Panc1 (cell line): ENCODE measurements around the gene EIPR1. TPM values are rescaled to one million over a fixed set of nuclear protein-coding genes. Genes with fewer than 3 reads are reported as not detected.

ENCODE experiments used
- ATAC-seq: fragments of 200-7000 bp; cut with Tn5 transposase; 2 replicates; pipeline ENCODE4 v1.9.1; 2020; ENCODE audit warnings: mild to moderate bottlenecking, moderate library complexity
- BruUV-seq: library from RNA; stranded (reverse); fragments of 400-500 nt; replicated peaks from 2 replicates; lab custom pipeline; 2021; lab: Mats Ljungman, UMichigan
- CTCF ChIA-PET: fragments of 300-600 bp; sonication (Branson Sonifier 250); formaldehyde crosslinking; loops from one replicate; lab custom pipeline; 2022; ENCODE audit warnings: antibody characterized with exemption; lab: Charles Lee
- POLR2A ChIA-PET: fragments of 300-600 bp; sonication (Branson Sonifier 250); formaldehyde crosslinking; loops from one replicate; lab custom pipeline; 2022; ENCODE audit warnings: antibody characterized with exemption; lab: Charles Lee
- DNase-seq: peaks from one replicate; pipeline ENCODE4 v3.0.0-alpha.2; 2010; ENCODE audit warnings: low read depth, low spot score
- H3K27ac ChIP-seq: 2 replicates; pipeline ENCODE4 v1.5.1; 2011; ENCODE audit warnings: mild to moderate bottlenecking, low read length, inconsistent platforms
- H3K27me3 ChIP-seq: fragments of 200-500 bp; sonication (Bioruptor generic); 2 replicates; pipeline ENCODE4 v1.6.0; 2014; ENCODE audit warnings: low read length, inconsistent platforms; ENCODE audit not compliant: control insufficient read depth, insufficient read depth
- H3K36me3 ChIP-seq: fragments of 200-500 bp; sonication (Bioruptor generic); 2 replicates; pipeline ENCODE4 v1.5.1; 2014; ENCODE audit warnings: inconsistent platforms, mild to moderate bottlenecking, low read length, moderate library complexity; ENCODE audit not compliant: control insufficient read depth, insufficient read depth
- H3K4me1 ChIP-seq: 2 replicates; pipeline ENCODE4 v1.5.1; 2011; ENCODE audit warnings: inconsistent platforms, mild to moderate bottlenecking, low read length, moderate library complexity; ENCODE audit not compliant: control insufficient read depth, insufficient read depth
- H3K4me3 ChIP-seq, 2 experiments: 2 replicates each; pipeline ENCODE4 v1.5.1; 2011 to 2012; ENCODE audit warnings: low read depth in 2 of 2, low read length in 2 of 2, mild to moderate bottlenecking in 2 of 2, inconsistent platforms in 1 of 2, moderate library complexity in 1 of 2
- H3K9me3 ChIP-seq: fragments of 200-500 bp; sonication (Bioruptor generic); 2 replicates; pipeline ENCODE4 v1.5.1; 2014; ENCODE audit warnings: low read depth, mild to moderate bottlenecking, inconsistent platforms, low read length, moderate library complexity; ENCODE audit not compliant: control insufficient read depth, insufficient read depth
- POLR2AphosphoS5 ChIP-seq: IDR thresholded peaks from 2 replicates; pipeline ENCODE4 v1.6.1; 2012; ENCODE audit warnings: mild to moderate bottlenecking, low read depth, low read length, moderate library complexity
- SIN3A ChIP-seq: IDR thresholded peaks from 2 replicates; pipeline ENCODE4 v1.6.1; 2012; ENCODE audit warnings: low read depth, mild to moderate bottlenecking, low read length, moderate library complexity, borderline replicate concordance; ENCODE audit not compliant: insufficient read depth
- TCF7L2 ChIP-seq: IDR thresholded peaks from 2 replicates; pipeline ENCODE4 v1.6.1; 2011; ENCODE audit warnings: mild to moderate bottlenecking, low read depth, low read length, inconsistent platforms
- in situ Hi-C: cut with HindIII; loops from 2 replicates; pipeline ENCODE4 v1.10.0; 2016; ENCODE audit warnings: low sequenced_read_pairs, low pct_unique_long_range_greater_than_20kb
- intact Hi-C: fragments of 100-400 bp; cut with micrococcal nuclease; formaldehyde crosslinking; loops from one replicate; pipeline ENCODE4 v1.10.0; 2022; ENCODE audit not compliant: unreplicated experiment
- total RNA-seq: library from RNA; stranded (reverse); gene quantifications from one replicate; pipeline ENCODE4 v1.2.1, GENCODE V29; 2021; ENCODE audit not compliant: unreplicated experiment
- TF ChIP-seq, protein P1 (sequence below), 2 experiments: IDR thresholded peaks; 2 replicates each; pipeline ENCODE4 v1.6.1; 2011 to 2012; ENCODE audit warnings: low read depth in 2 of 2, control low read depth in 1 of 2, low read length in 1 of 2, mild to moderate bottlenecking in 1 of 2, moderate library complexity in 1 of 2; ENCODE audit not compliant: insufficient read depth in 1 of 2
- TF ChIP-seq, protein P2 (sequence below): fragments of 450-650 bp; IDR thresholded peaks from 2 replicates; pipeline ENCODE4 v1.5.1; 2017; ENCODE audit warnings: mild to moderate bottlenecking

EIPR1 gene
- total RNA-seq, 1 experiment from 2014 or later = 26.7 TPM

DNA sequence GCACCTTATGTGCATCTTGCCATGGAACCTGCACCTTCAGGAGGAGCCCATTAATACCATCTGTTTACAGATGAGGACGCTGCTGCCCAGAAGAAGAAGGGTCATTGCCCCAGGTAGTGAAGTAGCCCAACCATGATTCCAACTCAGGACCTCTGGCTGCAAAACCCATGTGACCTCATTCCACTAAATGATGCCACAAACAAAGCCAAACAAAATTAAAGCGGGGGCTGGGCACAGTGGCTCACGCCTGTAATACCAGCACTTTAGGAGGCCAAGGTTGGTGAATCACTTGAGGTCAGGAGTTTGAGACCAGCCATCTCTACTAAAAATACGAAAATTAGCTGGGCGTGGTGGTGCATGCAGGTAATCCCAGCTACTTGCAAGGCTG is 202.1 kb downstream of the EIPR1 start:
- Histone ChIP-seq H3K27me3 (no peaks in the 10 kb centered on the region), H3K27ac (no peak overlapping the region), H3K4me1 (no peaks in the 10 kb centered on the region), H3K4me3 (no peak overlapping the region), H3K9me3 (no peaks in the 10 kb centered on the region), H3K36me3 (no peaks in the 10 kb centered on the region)
- TF ChIP-seq, protein P1, sequence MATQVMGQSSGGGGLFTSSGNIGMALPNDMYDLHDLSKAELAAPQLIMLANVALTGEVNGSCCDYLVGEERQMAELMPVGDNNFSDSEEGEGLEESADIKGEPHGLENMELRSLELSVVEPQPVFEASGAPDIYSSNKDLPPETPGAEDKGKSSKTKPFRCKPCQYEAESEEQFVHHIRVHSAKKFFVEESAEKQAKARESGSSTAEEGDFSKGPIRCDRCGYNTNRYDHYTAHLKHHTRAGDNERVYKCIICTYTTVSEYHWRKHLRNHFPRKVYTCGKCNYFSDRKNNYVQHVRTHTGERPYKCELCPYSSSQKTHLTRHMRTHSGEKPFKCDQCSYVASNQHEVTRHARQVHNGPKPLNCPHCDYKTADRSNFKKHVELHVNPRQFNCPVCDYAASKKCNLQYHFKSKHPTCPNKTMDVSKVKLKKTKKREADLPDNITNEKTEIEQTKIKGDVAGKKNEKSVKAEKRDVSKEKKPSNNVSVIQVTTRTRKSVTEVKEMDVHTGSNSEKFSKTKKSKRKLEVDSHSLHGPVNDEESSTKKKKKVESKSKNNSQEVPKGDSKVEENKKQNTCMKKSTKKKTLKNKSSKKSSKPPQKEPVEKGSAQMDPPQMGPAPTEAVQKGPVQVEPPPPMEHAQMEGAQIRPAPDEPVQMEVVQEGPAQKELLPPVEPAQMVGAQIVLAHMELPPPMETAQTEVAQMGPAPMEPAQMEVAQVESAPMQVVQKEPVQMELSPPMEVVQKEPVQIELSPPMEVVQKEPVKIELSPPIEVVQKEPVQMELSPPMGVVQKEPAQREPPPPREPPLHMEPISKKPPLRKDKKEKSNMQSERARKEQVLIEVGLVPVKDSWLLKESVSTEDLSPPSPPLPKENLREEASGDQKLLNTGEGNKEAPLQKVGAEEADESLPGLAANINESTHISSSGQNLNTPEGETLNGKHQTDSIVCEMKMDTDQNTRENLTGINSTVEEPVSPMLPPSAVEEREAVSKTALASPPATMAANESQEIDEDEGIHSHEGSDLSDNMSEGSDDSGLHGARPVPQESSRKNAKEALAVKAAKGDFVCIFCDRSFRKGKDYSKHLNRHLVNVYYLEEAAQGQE (IDR thresholded peaks at IDR 0.05; ENCODE audit: insufficient read depth in 1 of 2, low read depth in 2 of 2, low read length in 1 of 2) = no peak
- no peak for TF ChIP-seq TCF7L2
- TF ChIP-seq SIN3A = no peak
- TF ChIP-seq, protein P2, sequence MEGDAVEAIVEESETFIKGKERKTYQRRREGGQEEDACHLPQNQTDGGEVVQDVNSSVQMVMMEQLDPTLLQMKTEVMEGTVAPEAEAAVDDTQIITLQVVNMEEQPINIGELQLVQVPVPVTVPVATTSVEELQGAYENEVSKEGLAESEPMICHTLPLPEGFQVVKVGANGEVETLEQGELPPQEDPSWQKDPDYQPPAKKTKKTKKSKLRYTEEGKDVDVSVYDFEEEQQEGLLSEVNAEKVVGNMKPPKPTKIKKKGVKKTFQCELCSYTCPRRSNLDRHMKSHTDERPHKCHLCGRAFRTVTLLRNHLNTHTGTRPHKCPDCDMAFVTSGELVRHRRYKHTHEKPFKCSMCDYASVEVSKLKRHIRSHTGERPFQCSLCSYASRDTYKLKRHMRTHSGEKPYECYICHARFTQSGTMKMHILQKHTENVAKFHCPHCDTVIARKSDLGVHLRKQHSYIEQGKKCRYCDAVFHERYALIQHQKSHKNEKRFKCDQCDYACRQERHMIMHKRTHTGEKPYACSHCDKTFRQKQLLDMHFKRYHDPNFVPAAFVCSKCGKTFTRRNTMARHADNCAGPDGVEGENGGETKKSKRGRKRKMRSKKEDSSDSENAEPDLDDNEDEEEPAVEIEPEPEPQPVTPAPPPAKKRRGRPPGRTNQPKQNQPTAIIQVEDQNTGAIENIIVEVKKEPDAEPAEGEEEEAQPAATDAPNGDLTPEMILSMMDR = no peak
- TF ChIP-seq POLR2AphosphoS5 = no peak
- DNase-seq (no peak), ATAC-seq (no peak)
- in situ Hi-C loops (no loop called here), intact Hi-C loops (no loop called here)
- no TSS peak for BruUV-seq
- ChIA-PET CTCF (no interaction called here), POLR2A (no interaction called here)

- H3K36me3 ChIP-seq = no peaks in the 10 kb centered on the region
- H3K4me3 ChIP-seq = no peak overlapping the region
- intact Hi-C loops = no loop called here
- no peak for DNase-seq
- ATAC-seq = no peak
- CTCF ChIA-PET = no interaction called here
- H3K4me1 ChIP-seq = no peaks in the 10 kb centered on the region
- H3K27me3 ChIP-seq = no peaks in the 10 kb centered on the region
- no TSS peak for BruUV-seq
- H3K9me3 ChIP-seq = no peaks in the 10 kb centered on the region
- POLR2A ChIA-PET = no interaction called here
- no peak for TF ChIP-seq TCF7L2
- no peak overlapping the region for H3K27ac ChIP-seq
- in situ Hi-C loops = no loop called here
These were observed 202.7 kb downstream of the EIPR1 start for GRCh38 chr2:3174626-3175567.

DNA sequence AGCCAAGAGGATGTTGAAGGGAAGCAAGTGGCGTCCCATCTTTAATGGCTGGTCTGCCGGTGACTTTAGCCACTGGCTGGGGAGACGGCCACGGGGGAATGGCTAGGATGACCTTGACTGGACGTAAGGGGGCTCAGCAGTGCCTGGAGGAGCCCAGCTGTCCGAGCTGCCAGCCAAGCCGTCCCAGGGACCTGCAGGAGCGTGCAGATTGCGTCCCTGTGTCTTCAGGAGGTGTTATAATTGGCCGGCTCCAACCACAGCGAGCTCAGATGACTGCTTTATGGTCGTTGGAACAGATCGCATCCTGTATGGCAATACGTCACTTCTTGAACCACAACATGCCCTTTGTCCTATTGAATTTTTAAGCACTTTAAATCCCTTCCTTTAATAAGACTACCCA is 204.6 kb downstream of the EIPR1 start:
- Histone ChIP-seq H3K27ac (no peak overlapping the region), H3K4me3 (no peak overlapping the region), H3K27me3 (no peaks in the 10 kb centered on the region), H3K36me3 (no peaks in the 10 kb centered on the region), H3K9me3 (no peaks in the 10 kb centered on the region), H3K4me1 (no peaks in the 10 kb centered on the region)
- no TSS peak for BruUV-seq
- ATAC-seq = no peak
- CTCF ChIA-PET = no interaction called here
- in situ Hi-C loops = no loop called here
- POLR2A ChIA-PET = no interaction called here
- DNase-seq = no peak
- intact Hi-C loops = no loop called here
- TF ChIP-seq, protein P1 (IDR thresholded peaks at IDR 0.05; ENCODE audit: insufficient read depth in 1 of 2, low read depth in 2 of 2, low read length in 1 of 2) = no peak
- TF ChIP-seq, protein P2 = no peak
- TF ChIP-seq TCF7L2 = no peak
- TF ChIP-seq SIN3A = no peak
- no peak for TF ChIP-seq POLR2AphosphoS5
